Posterior vena cava (tissue), 2 donors: ENCODE measurements around the gene NNT. TPM values are rescaled to one million over a fixed set of nuclear protein-coding genes. Genes with fewer than 3 reads are reported as not detected.
A peak's percentile ranks its signal among the peaks of the same experiment; 100 is the strongest.
"Not testable (repeated sequence)": the region's sequence is repeated elsewhere in the genome, so short reads cannot be mapped to it uniquely, and the experiment has no call there.

Experiments used
- DNase-seq: peaks from one replicate; pipeline ENCODE4 v3.0.0-alpha.2; 2020; ENCODE audit warnings: low spot score
- intact Hi-C, 2 donors: fragments of 100-400 bp; cut with DNase I; formaldehyde crosslinking; loops; one replicate each; pipeline versions ENCODE4 v1.14.1 to v1.14.2; 2022 to 2023
- total RNA-seq, 2 donors: library from RNA; stranded (reverse); fragmentation: NEBNext Ultra II Directional; extraction: Animal tissue kit (Norgen Biotek cat#: 25700); gene quantifications; one replicate each; pipeline ENCODE4 v1.2.1, GENCODE V29; 2021
- donor health status: DM: yes; HTN: yes; CAD: no.
- donor health status: DM: yes; HTN: yes; CAD: no.

The NNT gene
- total RNA-seq, 2 donors from 2014 or later, result 62.4 to 65.1 TPM

DNA sequence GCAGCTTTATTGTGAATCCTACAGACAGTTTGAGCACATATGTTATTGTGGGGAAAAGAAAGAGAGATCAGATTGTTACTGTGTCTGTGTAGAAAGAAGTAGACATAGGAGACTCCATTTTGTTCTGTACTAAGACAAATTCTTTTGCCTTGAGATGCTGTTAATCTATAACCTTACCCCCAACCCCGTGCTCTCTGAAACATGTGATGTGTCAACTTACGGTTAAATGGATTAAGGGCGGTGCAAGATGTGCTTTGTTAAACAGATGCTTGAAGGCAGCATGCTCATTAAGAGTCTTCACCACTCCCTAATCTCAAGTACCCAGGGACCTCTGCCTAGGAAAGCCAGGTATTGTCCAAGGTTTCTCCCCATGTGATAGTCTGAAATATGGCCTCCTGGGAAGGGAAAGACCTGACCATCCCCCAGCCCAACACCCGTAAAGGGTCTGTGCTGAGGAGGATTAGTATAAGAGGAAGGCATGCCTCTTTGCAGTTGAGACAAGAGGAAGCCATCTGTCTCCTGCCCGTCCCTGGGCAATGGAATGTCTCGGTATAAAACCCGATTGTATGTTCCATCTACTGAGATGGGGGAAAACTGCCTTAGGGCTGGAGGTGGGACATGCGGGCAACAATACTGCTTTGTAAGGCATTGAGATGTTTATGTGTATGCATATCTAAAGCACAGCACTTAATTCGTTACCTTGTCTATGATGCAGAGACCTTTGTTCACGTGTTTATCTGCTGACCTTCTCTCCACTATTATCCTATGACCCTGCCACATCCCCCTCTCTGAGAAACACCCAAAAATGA is 22.4 kb upstream of the NNT start:
- intact Hi-C loops, result not testable (repeated sequence)

DNA sequence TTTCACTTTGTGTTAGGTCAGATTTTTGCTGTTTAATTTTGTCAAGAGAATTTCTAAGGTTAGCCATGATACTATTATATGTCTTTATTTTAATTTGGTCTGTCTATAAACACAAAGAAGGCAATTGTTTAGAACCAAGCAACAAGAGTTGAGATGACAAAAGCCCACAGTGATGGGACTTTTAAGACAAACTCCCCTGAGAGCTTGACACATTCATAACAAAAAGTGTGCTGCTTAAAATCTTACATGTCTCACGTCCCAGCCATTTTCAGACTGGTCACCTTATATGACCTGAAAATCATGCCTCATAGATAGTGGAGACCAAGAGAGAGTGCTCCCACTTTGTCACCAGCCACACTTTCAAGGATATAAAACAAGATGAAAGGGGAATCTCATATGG is 21.6 kb upstream of the NNT start:
- DNase-seq, result no peak
- intact Hi-C loops, result no loop called here

More for the DNA sequence above, 22.4 kb upstream of the NNT start:
- not testable (repeated sequence) for DNase-seq

DNA sequence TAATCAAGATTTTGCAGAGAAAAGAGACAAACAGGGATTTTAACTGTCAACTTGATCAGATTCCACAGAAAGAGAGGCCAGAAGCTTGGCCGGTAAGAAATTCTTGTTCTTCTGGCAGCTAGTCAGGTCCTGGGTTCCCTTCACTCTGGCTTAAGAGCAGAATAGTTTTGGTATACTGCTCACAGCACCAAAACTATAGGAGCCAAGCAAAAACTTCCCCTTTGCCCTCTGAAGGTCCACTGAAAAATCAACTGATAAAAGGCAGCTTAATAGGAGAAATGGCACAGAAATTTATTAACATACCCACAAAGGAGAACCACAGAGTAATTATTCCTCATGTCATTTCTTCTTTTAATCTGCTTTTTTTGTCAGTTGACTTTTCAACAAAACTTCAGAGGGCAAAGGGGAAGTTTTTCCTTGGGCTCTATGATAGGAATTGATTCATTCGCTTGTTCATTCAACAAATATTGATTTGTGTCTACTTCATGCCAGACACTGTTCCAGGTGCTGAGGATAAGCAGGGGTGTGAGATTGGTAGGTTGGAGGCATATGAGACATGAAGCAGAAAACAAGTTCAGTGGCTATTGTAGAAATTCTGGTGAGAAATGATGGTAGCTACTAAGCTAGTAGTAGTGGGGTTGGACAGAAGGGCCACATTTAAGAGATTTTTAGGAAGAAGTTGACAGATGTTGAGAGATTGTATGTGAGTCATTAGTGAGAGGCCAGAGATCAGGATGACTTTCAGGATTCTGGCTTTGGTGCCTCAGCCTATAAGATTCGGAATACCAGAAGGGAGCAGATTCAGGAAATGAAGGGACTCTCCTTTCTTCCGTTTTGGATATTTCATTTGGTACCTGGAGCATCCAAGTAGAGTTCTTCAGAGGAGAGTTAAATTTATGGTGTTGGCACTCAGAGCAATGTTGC is 20.6 kb upstream of the NNT start:
- intact Hi-C loops, result no loop called here

DNA sequence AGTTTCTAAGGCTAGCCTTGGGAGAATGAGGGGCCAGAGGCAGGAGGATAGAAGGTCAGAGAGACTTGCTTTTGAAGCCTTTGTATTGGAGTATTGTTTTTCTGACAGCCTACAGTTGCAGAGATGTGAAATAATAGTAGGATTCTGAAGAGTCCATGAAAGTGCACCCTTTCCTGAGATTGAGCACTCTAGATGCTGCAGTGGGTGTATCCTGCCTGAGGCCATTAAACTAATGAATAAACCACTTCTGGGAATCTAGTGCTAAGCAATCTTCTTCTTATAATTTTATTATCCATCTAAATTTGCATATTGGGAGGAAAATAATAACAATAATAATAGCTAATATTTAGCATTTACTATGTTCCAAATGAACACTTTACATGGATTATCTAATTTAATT is 19.3 kb upstream of the NNT start:
- intact Hi-C loops, result no loop called here

More for the DNA sequence above, 20.6 kb upstream of the NNT start:
- DNase-seq, result no peak

DNA sequence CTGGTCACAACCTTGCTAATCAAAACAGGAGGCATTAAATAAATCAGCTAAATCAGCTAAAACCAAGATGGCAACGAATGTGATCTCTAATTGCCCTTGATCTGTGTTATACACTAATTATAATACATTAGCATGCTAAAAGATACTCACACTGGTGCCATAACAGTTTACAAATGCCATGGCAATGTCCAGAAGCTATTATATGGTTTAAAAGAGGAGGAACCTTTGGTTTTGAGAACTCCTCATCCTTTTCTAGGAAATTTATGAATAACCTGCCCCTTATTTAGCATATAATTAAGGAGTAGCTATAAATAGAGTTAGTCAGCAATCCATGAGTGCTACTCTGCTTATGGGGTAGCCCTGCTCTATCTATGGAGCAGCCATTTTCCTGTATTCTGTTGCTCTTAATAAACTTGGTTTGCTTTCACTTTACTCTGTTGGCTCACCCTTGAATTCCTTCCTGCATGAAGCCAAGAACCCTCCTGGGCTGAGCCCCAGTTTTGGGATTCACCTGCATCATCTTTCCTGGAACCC is 18.7 kb upstream of the NNT start:
- intact Hi-C loops, result no loop called here
- DNase-seq, result no peak

More for the DNA sequence above, 19.3 kb upstream of the NNT start:
- DNase-seq, result no peak

DNA sequence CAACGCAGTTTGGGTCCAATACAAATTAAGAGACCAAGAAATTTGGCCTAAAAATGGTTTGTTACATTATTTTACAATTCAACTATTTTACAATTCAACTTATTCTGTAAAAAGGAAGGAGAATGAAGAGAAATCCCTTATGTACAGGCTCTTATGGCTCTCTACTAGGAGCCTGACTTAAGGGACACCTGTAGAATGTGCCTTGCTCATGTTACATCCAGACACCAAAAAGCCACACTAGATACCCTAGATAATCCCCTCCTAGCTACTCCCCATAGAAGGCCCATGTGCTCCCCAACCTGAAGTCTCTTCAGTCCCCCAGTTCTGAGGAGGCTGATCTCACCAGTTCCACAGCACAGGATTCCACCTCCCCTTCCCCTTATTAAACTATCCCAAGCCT is 14.1 kb upstream of the NNT start:
- DNase-seq, result no peak
- intact Hi-C loops, result no loop called here

DNA sequence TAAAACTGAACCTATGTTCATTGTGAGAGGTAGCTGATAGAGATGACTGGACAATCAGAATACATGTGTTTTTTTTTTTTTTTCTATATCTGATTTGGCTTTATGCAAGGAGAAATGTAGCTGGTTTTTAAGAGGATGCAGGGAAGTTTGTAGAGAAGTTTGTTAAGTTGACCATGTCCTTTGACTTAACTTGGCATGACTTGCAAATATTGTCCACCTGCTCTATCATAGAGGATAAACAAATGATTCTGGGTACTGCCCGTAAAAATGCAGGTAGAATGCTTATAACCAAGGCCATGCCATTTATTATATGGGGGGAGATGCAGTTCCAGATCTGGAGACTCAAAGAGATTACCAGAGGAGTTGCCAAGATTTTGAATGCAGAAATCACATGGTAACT is 13.7 kb upstream of the NNT start:
- DNase-seq, result no peak
- intact Hi-C loops, result no loop called here

DNA sequence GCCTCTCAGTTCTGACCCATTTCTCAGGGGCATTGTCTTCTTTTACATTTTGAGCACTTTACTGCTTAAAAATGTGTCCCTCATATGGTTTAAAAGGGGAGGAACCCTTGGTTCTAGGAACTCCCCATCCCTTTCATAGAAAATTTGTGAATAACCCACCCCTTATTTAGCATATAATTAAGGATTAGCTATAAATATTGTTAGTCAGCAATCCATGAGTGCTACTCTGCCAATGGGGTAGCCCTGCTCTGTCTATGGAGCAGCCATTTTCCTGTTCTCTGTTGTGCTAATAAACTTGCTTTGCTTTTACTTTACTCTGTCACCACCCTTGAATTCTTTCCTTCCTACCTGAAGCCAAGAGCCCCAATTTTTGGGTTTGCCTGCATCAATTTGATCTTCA is 12.3 kb upstream of the NNT start:
- intact Hi-C loops, result no loop called here

DNA sequence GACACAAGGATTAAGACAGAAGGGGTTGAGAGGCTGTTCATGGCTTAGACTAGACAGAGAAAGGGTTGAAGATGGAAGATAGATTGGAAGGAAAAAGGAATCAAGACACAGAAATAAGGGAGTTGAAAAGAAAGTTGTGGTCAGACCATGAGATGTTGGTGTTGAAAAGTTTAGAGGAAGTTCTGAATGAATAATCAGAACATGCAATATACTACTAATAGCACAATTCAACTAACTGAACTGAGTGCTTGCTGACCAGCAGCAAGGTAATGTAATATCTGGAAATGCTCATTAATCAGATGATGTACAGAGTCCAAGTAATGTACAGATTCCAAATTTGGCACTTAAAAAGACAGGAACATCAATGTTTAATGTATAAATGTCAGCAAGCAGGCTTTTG is 10.6 kb upstream of the NNT start:
- intact Hi-C loops, result no loop called here
- no peak for DNase-seq

More for the DNA sequence above, 12.3 kb upstream of the NNT start:
- DNase-seq, result no peak

DNA sequence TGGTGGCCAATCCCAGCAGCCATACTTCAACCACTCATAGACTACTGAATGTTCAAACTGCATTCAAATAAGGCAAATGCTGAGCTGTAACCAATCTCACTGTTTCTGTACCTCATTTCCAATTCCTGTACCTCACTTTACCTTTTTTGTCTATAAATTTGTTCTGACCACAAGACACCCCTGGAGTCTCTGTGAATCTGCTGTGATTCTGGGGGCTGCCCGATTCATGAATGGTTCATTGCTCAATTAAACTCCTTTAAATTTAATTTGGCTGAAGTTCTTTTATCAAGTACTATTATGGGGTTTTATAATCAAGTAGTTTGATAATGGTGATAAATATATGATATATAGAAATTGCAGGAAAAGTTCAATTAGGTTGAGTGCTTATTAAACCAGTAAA is 4.1 kb upstream of the NNT start:
- intact Hi-C loops, DNase-seq: not testable (repeated sequence)

DNA sequence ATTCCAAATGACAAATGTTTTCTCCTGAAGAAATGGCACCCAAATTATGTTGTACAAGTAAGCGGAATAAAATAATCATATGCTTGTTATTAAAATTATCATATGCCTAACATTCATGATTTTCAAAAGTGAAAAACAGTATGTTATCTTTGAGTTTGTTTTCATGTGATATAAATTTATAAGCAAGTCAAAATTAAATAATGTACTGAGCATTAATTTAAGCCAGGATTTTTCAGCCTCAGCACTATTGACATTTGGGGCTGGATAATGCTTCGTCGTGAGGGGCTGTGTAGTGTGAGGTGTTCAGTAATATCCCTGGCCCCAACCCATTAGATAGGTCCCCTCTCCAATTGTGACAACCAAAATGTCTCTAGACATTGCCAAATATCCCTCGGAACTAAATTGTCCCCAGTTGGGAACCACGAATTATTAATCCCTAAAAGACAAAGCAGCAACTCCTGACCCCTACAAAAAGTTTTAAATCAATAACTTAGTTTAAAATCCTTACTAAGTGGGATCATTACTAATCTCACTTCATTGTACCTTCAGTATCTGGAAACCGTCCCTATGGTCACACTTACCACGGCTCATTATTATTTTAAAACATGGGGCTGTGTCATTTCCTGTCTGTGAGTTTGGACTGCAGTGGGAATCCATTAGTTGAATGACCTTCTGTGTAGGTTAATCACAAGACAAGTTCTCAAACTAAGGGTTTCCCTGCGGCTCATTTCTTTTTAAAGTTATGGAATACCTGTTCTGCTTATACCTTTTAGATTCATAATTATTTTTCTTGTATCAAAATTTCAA is 1.3 kb upstream of the NNT start:
- no peak for DNase-seq
- intact Hi-C loops, result loop anchor here in 1 of 2 donors (5.0 kb wide), 1 partner anchor 39 kb away; no protein-coding TSS in a partner anchor

DNA sequence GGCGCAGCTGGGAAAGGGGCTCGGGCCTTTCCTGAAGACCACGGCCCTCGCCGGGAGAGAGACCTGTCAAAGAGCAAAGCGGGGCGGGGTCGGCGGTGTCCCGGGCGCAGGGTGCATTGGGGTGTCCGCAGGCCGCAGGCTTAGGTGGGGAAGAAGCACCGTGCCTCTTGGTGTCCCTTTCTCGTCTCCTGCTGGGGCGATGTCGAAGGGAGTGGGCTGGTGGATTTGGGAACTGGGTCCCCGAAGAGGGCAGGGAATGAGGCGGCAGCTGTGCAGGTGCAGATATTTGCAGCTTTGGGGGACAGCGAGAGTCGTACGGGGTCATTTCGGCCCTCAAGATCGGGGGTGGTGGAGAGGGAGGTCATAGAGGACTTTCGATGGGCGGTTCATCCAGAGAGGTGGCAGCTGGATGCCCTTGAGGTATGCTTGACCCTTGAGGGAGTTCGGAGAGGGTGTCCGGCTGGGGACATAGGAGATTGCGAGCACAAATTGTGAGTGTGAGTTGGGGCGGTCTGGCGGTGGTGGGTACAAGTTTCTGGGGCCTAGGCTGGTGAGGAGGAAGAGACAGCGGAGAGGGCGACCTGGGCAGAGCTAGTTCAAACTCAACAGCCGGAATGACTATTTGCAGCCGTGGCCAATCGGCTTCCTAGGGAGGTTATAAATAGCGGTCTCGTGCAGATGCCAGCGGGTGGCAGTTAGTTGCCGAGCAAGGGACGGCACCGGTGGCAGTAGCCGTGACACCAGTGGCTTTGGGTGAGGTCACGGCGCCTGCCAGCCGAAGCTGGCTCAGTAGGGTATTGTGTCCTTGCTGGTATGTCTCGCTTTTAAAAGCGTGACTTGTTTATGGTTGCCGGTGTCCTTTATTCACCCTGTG is 601 bp downstream of the NNT start:
- intact Hi-C loops, result loop anchor here in 1 of 2 donors (5.0 kb wide), 1 partner anchor 41 kb away; no protein-coding TSS in a partner anchor
- peak; percentile 87 for DNase-seq

DNA sequence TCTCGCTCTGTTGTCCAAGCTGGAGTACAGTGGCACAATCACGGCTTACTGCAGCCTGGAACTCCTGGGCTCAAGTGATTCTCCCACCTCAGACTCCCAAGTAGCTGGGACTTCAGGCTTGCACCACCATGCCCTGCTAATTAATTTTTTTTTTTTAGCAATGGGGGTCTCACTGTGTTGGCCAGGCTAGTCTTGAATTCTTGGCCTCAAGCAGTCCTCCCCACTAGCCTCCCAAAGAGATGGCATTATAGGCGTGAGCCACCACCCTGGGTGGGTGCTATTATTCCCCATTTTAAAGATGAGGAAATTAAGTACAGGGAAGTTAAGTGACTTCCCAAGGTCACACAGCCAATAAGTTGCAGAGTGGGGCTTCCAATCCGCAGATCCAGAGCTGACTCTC is 1.7 kb downstream of the NNT start:
- intact Hi-C loops, result loop anchor here in 1 of 2 donors (5.0 kb wide), 1 partner anchor 42 kb away; no protein-coding TSS in a partner anchor
- DNase-seq, result no peak

DNA sequence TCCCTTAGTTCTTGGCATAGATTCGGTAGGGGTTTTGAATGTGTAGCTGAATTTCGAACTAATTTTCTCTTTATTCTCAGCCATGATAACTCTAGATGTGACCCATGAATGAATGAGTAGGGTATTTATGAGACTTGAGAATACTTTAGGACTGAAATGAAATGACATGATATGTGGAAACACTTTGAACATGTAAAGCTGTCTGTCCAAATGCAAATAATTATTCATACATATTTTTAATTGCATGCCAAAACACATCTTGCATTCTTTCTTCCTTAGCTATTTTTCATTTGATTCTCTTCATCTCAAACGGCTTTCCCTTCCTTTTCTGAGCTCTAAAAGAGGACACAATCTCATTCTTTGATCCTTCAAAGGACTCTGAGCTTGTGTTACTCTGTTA is 3.4 kb downstream of the NNT start:
- intact Hi-C loops, result no loop called here
- no peak for DNase-seq

DNA sequence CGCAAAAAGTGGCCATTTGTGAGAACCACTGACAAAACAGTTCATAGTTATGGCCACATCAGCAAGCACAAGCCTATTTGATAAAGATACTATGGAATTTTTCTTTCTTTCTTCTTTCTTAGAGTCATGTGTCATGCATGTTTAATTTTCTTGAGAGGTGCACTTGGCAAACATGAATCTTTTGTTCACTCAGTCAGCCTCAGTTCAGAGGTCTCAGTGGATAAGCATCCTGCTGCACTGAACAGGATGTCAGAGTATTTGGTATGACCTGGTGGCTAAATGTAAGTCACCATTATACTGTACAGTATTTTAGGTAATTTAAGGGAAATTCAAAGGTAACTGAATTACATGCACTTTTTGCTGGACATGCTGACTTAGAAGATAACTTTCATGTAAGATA is 5.4 kb downstream of the NNT start:
- no peak for DNase-seq
- intact Hi-C loops, result no loop called here

DNA sequence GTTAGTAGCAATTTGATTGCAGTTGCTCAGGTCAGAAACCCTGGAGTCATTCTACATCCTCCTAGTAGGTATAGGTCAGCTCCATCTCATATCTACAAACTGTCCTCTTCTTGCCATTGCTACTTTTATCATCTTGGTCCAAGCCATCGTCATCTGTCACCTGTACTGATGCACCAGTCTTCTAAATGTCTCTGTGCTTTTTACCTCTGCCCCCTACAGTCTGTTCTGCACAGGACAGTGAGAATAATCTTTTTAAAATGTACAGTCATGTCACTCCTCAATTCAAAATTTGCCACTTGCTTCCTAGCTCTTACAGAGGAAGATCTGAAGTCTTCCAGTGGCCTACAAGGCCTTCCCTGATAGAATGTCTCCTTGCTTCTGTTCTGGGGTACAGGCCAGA is 6.8 kb downstream of the NNT start:
- intact Hi-C loops, result no loop called here
- no peak for DNase-seq

DNA sequence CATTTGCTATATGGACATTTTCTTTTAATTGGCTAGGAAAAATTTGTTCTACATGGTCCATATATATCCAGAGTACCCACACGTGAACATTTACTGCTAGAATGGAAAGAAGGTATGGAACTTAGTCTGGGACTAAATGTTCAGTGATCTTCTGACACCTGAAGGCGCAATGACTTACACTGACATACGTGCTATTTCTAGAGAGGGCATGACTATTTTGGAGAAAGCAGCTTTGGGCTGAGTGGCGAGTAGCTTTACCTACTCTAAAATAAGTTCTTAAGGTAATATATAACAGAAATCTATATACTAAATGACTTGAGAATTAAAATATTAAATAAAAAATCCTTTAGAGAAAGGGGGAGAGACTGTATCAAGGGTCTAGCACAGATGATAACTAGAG is 10.4 kb downstream of the NNT start:
- intact Hi-C loops, result no loop called here
- no peak for DNase-seq
